Lung microvascular endothelial cell (primary cell): ENCODE data around the gene SOX12. TPM values are rescaled to one million over a fixed set of nuclear protein-coding genes. Genes with fewer than 3 reads are reported as not detected.

Source experiments
- DNase-seq, 2 donors: peaks; one replicate each; pipeline versions ENCODE4 v3.0.0 to v3.0.0-alpha.2; 2010; ENCODE audit warnings: low read depth in 2 of 2
- total RNA-seq: library from RNA; depleted of rRNA; stranded (reverse); fragments of >200 nt; gene quantifications from 2 replicates; pipeline ENCODE4 v1.2.1, GENCODE V29; 2014

The SOX12 gene
- total RNA-seq, 1 donor from 2014 or later = 2.8 TPM

DNA sequence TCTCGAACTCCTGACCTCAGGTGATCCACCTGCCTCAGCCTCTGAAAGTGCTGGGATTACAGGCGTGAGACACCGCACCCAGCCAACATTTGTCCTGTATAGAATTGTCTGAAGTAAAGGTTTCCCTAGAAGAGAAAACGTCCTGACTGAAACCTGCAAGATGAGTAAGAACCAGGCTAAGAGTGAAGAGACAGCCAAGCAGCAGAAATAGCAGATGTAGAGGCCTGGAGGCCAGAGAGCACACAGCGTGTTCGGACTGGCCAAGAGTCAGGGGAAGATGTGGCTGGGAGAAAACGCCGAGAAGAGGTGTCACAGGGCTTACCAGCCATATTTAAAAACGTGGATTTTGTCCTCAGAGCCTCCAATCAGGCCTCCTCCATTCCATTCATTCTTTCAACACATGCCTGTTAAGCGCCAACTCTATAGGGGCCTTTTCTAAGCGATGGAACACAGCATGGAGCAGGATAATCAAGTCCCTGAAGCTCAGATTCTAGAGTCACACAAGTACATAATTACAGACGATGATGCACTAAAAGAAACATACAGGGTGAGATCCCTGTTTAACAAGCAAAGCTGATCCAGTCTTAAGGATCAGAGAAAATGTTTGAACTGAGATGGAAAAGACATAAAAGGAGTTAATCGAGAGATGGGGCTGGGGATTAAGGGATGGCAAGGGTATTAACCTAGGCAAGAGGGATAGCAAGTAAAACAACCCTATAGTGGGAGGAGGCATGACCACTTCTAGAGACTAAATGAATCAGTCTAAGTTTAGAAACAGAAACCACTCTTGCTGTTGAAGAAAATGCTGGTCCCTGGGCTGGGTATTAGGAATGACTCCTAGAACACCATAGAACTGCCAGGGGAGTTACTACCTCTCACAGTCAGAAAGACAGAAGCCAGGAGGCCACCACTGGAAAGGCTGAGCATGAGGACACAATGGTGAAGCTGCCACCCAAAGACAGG, 23.2 kb upstream of the SOX12 start:
- DNase-seq = no peak

DNA sequence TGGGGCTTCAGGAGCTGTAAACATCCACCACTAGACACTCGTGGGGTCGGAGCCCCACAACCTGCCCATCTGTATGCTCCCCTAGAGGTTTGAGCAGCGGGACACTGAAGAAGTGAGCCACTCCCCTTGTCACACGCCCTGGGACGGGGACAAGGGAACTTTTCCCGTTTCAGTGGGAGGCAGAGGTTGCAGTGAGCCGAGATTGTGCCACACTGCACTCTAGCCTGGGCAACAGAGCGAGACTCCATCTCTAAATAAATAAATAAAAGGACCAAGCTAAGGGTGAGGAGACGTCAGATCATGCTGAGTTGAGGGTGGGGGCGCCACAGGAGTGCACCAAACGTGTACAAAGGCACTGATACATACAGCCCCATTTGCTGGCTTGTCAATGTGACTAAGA, 19.6 kb upstream of the SOX12 start:
- DNase-seq = no peak

DNA sequence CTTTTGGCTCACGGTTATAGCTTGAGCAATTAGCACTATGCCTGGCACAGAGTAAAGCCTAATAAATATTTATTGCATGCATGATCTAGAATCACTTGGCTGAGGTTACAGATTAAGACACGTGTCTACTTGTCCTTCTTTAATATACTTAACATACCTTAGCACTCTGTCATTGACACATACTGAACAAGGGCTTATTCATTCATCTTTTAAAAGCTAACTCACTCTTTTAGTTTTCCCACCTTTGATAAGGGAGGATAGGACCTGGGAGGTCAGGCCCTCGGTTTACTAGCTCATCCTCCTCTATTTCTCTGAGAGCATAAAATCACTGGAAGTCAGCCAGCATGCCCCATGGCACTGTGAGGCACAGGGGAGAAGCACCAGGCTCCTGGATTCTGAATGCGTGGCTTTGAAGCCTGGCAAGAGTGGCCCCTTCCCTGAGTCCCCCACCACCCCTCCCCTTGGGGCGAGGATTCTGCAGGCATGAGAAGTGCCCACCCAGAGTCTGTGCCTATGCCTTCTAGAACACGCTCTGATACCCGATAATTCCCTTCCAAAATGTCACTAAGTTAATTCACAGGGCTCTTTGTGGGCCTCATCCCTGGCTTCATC, 16.8 kb upstream of the SOX12 start:
- DNase-seq = no peak

DNA sequence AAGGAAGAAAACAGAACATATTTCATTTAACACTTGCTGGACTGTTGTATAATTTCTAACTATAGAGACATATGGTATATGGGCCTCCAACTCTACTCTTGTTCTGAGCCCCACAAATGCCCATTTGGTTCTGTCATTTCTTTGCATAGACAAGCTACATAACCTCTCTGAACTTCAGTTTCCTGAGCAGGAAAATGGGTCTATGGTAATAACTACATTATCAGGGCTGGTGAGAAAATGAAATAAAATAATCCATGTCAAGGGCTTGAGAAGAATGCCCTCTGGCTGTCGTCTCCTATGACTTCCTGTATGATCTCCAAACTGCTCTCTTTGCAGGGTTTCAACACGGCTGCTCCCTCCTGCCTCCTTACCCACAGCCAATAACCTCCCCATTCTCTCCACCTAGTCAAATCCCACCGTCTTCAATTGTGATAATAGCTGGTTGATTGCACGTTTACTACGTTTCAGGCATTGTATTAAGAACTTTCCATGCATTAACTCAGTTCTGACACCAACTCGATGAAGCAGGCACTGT, 16.0 kb upstream of the SOX12 start:
- DNase-seq = peak in 1 of 2 donors; percentile 38

DNA sequence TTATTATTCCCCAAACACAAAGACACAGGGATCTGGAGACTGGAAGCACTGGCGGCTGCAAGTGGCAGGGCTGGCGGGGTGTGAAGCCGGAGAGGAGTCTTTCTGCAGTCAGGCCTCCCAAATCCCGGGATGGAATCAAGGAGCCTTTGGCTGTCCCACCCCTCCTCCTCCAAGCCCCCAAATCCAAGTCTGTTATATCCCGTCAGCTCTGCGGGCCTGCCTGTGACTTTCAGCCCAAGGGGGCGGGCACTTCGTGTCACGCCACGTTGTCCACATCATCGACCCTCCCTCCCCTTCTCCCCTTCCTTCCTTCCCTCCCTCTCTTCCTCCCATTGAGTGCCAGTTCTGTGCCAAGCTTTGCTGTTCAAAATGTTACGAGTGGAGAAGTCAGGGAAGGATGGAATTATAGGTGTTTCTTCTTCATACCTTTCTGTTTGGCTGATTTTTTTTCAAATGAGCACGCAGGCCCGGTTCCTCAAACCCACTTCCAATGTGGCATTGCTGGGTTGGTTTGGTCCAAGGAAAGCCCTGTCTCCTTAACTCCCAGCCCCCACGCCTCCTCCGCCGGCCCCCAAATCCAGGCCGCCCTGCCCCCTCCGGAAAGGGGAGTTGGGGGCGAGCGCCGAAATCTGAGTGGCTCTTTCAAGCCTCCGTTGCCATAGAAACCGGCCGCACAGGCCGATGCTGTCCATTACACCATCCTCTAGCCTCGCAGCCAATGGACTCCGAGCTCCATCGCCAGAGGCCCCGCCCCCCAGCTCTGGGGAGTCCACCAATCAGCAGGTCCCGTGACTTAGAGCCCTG, 15.3 kb upstream of the SOX12 start:
- DNase-seq = peak; percentile 98 to 99

DNA sequence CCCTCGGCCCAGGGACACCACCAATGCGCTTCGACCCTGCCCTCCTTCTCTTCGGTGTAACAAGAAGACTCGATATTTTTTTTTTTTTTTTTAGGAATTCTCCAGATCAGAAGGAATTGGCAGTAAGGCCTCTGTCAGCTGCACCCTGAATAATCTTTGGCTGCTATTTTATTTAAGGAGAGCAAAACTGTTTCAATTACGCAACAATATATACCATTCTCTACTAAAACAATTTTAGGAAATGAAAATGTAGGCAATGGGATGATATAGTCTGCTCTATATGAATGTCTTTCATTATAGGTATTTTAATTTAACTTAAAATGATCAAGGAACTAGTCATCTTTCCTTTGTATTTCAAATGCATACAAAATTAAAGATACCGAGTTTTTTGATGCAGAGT, 14.7 kb upstream of the SOX12 start:
- no peak for DNase-seq

DNA sequence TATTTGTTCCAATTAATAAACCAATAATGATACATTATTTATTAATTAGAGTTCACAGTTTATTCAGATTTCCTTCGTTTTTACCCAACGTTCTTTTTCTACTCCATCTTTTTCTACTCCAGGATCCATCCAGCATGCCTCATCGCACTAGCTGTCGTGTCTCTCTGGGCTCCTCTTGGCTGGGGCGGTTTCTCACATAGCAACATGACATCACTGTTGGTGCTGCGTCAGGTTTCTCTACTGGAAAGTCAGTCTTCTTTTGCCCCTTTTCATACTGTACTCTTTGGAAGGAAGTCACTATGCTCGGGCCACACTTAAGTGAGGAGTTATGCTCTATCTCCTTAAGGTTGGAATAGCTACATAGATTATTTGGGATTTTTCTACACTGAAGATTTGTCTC, 13.7 kb upstream of the SOX12 start:
- DNase-seq = no peak

DNA sequence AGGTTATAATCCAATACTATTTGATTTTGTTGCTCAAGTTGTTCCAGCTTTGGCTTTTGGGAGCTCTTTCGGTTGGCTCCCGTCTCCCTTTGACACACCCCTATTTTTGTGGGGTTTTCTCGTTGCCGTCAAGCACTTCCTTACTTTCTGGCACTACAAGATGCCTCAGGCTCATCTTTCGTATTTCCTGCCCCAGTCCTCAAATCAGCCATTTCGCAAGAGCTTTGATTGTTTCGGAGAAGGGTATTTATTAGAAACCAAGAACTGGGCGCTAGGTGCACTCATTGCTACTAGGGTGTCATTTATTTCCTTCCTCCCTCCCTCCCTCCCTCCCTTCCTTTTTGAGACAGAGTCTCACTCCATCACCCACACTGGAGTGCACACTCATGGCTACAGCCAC, 13.3 kb upstream of the SOX12 start:
- DNase-seq = no peak

DNA sequence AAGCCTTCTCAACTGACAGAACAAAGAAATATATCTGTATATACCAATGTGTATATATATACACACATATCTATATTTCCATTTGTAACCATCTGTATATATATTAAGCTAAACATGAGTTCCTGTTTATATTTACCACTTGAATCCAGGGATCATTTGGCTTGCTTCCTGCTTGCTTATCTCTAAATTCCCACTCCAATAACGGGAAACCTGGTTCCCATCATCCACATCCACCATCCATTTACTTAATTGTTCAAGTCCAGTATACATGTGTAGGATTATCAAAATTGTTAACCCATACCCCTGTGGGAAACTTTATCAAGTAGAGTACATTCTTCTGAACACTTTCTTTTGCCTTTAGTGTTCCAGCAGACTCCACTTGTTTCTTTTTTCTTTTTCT, 12.5 kb upstream of the SOX12 start:
- DNase-seq = no peak

DNA sequence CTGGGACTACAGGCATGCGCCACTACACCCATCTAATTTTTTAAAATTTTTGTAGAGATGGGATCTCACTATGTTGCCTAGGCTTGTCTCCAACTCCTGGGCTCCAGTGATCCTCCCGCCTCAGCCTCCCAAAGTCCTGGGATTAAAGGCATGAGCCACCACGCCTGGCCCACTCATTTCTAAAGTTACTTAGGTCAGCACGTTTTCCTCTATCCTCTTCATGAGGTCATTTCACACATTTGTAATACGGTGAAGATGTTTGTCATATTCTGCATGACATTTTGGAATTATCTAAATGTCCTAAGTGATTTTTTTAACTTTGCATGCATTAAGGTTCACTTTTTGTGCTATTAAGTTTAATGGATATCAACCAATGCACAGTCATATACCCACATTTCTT, 11.9 kb upstream of the SOX12 start:
- no peak for DNase-seq

DNA sequence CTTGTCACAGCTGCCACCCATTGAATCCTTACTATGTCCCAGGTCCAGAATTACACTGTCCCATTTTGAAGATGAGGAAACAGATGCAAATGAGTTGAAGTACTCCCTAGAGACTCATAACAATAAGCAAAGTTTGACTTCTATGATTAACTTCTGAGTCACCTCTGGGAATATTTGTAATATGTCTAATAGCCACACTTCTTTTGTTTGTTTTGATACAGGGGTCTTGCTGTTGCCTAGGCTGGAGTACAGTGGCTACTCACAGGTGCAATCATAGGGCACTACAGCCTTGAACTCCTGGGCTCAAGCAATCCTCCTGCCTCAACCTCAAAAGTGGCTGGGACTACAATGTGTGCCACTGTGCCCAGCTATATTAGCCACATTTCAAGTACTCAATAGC, 11.4 kb upstream of the SOX12 start:
- peak in 1 of 2 donors; percentile 83 for DNase-seq

DNA sequence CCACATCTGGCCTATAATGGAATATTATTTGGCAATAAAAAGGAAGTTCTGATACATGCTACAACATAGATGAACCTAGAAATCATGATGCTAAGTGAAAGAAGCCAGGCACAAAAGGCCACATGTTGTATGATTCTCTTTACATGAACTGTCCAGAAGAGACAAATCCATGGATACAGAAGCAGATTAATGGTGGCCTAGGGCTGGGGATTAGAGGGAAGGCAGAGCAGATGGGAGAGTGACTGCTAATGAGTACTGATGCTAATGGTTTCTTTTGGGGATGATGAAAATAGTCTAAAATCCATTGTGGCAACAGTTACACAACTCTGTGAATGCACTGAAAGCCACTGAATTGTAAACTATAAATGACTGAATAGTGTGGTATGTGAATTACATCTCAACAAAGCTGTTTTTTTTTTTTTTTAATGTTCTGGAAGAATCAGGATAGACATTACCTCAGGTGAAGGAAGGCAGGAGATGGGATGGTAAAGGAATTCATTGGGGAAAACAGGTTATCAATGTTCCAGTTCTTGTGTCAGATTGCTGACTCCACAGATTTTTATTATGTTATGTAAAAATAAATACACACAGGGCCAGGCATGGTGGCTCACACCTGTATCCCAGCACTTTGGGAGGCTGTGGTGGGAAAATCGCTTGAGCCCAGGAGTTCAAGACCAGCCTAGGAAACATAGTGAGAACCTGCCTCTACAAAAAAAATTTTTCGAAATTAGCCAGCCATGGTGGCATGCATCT, 8.9 kb upstream of the SOX12 start:
- no peak for DNase-seq

DNA sequence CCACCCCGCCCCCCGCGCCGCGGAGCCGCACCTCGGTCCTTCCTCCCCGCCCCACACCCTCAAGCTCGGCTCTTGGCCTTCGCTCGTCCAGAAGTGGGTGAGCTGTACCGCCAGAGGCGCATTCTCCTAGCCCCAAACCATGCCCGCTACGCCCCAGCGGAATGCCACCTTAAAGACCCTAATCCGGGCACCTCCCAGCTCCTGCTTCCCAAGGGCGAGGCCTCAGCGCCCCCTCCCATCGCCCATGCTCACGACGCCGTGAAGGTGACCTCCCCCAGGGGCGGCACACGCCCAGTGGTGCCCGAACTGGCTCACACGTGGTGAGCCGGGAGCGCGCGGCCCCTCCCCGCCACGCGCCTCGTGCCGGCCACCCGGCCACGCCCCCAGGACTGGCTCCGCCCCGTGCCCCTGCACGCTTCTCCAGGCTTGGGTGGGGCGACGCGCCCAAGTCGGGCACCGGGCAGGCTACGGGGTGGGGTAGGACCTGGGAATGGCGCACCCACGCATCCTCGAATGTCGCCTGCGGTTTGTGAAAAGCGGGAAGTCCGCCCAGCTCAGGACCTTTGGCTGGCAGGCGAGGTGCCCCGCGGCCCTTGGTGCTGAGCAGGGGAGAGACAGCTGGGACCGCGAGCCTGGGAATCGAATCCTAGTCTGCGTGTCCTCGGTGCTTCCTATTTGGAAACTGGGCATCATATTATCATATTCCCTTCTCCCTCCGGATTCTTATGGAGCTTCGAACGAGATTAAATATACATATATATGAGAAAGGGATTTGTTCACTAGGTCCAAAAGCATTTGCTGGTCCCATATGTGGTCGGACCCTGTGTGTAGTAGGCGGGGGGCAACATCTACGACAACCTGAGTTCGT, 941 bp upstream of the SOX12 start:
- DNase-seq = peak; percentile 85 to 87

DNA sequence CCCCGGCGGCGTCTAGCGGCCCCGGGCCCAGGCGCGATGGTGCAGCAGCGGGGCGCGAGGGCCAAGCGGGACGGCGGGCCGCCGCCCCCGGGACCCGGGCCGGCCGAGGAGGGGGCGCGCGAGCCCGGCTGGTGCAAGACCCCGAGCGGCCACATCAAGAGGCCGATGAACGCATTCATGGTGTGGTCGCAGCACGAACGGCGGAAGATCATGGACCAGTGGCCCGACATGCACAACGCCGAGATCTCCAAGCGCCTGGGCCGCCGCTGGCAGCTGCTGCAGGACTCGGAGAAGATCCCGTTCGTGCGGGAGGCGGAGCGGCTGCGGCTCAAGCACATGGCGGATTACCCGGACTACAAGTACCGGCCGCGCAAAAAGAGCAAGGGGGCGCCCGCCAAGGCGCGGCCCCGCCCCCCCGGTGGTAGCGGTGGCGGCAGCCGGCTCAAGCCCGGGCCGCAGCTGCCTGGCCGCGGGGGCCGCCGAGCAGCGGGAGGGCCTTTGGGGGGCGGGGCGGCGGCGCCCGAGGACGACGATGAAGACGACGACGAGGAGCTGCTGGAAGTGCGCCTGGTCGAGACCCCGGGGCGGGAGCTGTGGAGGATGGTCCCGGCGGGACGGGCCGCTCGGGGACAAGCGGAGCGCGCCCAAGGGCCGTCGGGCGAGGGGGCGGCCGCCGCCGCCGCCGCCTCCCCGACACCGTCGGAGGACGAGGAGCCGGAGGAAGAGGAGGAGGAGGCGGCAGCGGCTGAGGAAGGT, 715 bp downstream of the SOX12 start:
- DNase-seq = peak; percentile 65 to 72

DNA sequence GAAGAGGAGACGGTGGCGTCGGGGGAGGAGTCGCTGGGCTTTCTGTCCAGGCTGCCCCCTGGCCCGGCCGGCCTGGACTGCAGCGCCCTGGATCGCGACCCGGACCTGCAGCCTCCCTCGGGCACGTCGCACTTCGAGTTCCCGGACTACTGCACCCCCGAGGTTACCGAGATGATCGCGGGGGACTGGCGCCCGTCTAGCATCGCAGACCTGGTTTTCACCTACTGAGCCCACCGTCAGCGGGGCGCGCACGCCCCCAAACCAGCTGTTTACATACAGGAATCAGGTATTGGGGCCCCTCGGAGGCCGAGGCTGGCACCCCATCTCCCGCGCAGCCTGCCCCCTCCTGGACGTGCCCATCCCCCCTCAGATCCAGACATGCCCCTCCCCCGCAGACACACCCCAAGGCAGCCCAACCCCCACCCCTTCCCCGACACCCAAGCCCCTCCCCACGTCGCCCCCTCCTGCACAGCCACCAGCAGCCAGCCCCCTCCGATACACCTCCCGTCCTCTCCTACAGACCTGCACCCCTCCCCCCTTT, 1.4 kb downstream of the SOX12 start:
- peak; percentile 27 to 28 for DNase-seq

DNA sequence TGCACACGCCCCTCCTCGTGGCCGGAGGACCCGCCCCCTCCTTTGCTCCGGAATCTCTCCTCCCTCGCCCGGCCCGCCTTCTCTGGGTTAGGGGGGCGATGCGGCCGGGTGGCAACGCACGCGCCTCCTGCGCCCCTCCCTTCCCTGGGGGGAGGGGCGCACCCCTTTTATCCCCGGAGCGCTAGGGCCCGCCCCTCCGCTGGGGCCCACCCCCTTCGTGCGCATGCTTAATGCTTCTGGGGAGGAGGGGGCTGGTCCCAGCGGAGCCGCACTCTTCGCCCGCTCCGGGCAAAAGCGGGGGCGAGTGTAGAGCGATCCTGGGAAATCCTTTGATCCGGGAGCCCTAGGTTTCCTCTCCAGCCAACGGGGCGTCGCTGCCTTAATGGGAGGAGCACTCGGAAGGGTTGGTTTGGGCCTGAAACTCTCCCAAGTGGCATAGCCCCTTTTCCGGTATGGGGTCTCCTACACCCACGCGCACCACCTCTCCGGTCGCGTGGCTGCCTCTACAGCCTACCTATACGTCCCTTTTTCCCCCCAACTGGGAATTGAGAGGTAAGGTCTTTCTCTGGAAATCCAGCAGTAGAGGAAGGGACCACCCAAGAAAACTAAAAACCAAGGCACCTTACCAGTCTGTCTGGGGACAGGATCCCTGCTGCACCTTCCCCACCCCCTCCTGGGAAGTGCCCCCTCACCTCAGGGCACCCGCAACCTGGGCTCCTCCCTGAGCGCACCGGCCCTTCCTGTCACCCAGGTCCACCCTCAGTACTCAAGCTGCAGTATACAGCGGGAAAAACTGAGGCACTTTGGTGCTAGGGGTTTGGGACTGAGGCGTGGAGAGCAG, 2.1 kb downstream of the SOX12 start:
- peak; percentile 89 to 92 for DNase-seq

DNA sequence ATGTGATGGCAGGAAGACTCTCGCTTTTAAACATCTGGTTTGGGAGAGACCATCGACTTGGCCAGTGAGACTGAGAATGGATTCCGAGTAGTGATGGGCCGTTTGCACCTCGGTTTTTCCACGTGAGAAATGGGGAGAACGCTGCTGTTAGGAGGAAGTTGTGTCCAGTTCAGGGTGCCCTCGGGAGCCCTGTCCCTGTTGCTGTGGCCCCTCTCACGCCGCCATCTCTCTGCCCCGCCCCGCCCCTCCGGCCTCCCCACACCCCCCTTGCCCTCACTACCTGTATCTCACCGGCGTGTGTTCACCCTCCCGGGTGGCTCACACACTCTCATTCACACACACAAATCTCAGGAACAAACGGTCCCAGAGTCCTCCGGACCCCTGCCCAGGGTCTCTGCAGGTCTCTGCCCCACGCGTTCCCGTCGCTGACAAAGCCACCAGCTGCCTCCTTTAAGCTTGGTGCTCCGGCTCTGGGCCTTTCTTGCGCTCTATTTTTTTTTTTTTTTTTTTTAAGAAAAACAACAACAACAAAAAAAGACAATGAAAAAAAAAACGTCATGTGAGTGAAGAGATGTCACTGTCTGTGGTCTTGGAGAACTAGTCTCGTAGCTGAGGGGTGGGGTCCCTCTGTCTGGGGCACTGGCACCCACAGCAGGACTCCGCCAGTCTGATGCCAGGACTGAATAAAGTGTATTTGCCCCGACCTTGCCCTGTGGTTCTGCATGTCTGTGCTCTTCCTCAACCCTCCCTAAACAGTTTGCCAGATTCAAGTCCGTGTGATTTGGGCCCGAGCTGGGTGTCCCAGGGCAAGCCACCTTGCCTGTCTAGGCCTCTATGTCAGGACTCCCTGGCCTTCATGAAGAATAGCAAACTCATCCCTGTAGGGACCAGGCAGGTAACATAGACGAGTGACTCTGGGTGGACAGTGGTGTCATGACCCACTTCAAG, 2.9 kb downstream of the SOX12 start:
- no peak for DNase-seq
